NCI-H2081 (cell line): ENCODE measurements around the gene KCNC1.

Experiments
- DNase-seq, 2 experiments: peaks; one replicate each; lab custom pipeline; 2025; lab: John Stamatoyannopoulos, UW

KCNC1 gene

GRCh38 chr11:17714870-17715269 is 19.7 kb upstream of the KCNC1 start:
- no peak for DNase-seq

- no peak for DNase-seq
These were observed 17.8 kb upstream of the KCNC1 start for GRCh38 chr11:17716807-17717206.

GRCh38 chr11:17718015-17718414 is 16.6 kb upstream of the KCNC1 start:
- DNase-seq: no peak

- DNase-seq: no peak
These were observed 16.0 kb upstream of the KCNC1 start for GRCh38 chr11:17718510-17718962.

- DNase-seq: no peak
These were observed 15.3 kb upstream of the KCNC1 start, which contains the start of gene MYOD1 for GRCh38 chr11:17719028-17719937. Gene MYOD1, plus strand, starts transcription at chr11:17719571. Its CDS starts 212 bp downstream, at chr11:17719783.

GRCh38 chr11:17719938-17720795 is 14.4 kb upstream of the KCNC1 start:
- DNase-seq: no peak

GRCh38 chr11:17720796-17721171 is 13.8 kb upstream of the KCNC1 start:
- no peak for DNase-seq

GRCh38 chr11:17721242-17721999 is 13.2 kb upstream of the KCNC1 start:
- DNase-seq: no peak

GRCh38 chr11:17722000-17722643 is 12.5 kb upstream of the KCNC1 start:
- DNase-seq: peak in 1 of 2 experiments; percentile 20

GRCh38 chr11:17724020-17724908 is 10.3 kb upstream of the KCNC1 start:
- no peak for DNase-seq

- DNase-seq: no peak
These were observed 9.4 kb upstream of the KCNC1 start for GRCh38 chr11:17725174-17725573.

- no peak for DNase-seq
These were observed 4.4 kb upstream of the KCNC1 start for GRCh38 chr11:17730137-17730536.

- DNase-seq: peak; percentile 96 to 97
These were observed 3.7 kb upstream of the KCNC1 start for GRCh38 chr11:17730608-17731462.

- no peak for DNase-seq
These were observed 1.3 kb upstream of the KCNC1 start for GRCh38 chr11:17733261-17733660.

- DNase-seq: peak in 1 of 2 experiments; percentile 44
These were observed 621 bp downstream of the KCNC1 start for GRCh38 chr11:17734986-17735817.

- no peak for DNase-seq
These were observed 1.4 kb downstream of the KCNC1 start for GRCh38 chr11:17735818-17736578.

GRCh38 chr11:17736579-17736893 is 2.0 kb downstream of the KCNC1 start:
- DNase-seq: no peak
